ENCODE results near the gene SLC29A2. TPM values are rescaled to one million over a fixed set of nuclear protein-coding genes. Genes with fewer than 3 reads are reported as not detected.
A peak's percentile ranks its signal among the peaks of the same experiment; 100 is the strongest.

SLC29A2 gene
- total and polyA plus RNA-seq, 8 donors, result 7.4 to 22.8 (median 9.6) TPM

GRCh38 chr11:66336234-66337102 lies 35.1 kb downstream of the SLC29A2 start, which contains the start of gene RIN1:
Gene RIN1, minus strand, starts transcription at chr11:66336434. Its CDS starts 32 bp downstream, at chr11:66336402.
- ATAC-seq (peak; percentile 84), DNase-seq (peak in 2 of 4 donors; percentile 76 to 85)
- H3K4me3 ChIP-seq, result peak within 1 kb of the TSS; percentile 49 to 63
- no peaks in the 10 kb centered on the region for H3K27me3 ChIP-seq
- peaks cover 19 to 34% of the 10 kb centered on the region in 2 donors for H3K4me1 ChIP-seq
- intact Hi-C loops (cut with DNase I), result no loop called here
- H3K9me3 ChIP-seq, result no peaks in the 10 kb centered on the region
- peak within 1 kb of the TSS; percentile 86 to 87 for H3K27ac ChIP-seq
- peaks cover 0 to 73% of the 10 kb centered on the region in 2 donors for H3K36me3 ChIP-seq
- no peak for TF ChIP-seq CTCF (IDR thresholded peaks at IDR 0.05)

- peaks cover 0 to 65% of the 10 kb centered on the region in 2 donors for H3K36me3 ChIP-seq
- DNase-seq, result peak in 1 of 4 donors; percentile 82
Measured at GRCh38 chr11:66335531-66336233, 35.9 kb downstream of the SLC29A2 start.

GRCh38 chr11:66334605-66335442 lies 36.7 kb downstream of the SLC29A2 start:
- ATAC-seq (no peak), DNase-seq (peak in 1 of 4 donors; percentile 78)
- H3K27ac ChIP-seq, result peak overlapping the region in 1 of 2 donors; percentile 87
- no peaks in the 10 kb centered on the region for H3K9me3 ChIP-seq
- H3K27me3 ChIP-seq, result no peaks in the 10 kb centered on the region
- peaks cover 19 to 34% of the 10 kb centered on the region in 2 donors for H3K4me1 ChIP-seq
- peaks cover 0 to 56% of the 10 kb centered on the region in 2 donors for H3K36me3 ChIP-seq
- intact Hi-C loops (cut with DNase I), result no loop called here
- peak overlapping the region; percentile 49 to 63 for H3K4me3 ChIP-seq
- TF ChIP-seq CTCF (IDR thresholded peaks at IDR 0.05), result no peak

More at GRCh38 chr11:66335531-66336233, 35.9 kb downstream of the SLC29A2 start:
- Histone ChIP-seq H3K9me3 (no peaks in the 10 kb centered on the region), H3K4me3 (peak overlapping the region; percentile 49 to 63), H3K27ac (peak overlapping the region; percentile 86 to 87), H3K27me3 (no peaks in the 10 kb centered on the region), H3K4me1 (peaks cover 19 to 34% of the 10 kb centered on the region in 2 donors)
- intact Hi-C loops (cut with DNase I), result no loop called here
- peak; percentile 40 for ATAC-seq
- TF ChIP-seq CTCF (IDR thresholded peaks at IDR 0.05), result no peak

- peaks cover 19 to 35% of the 10 kb centered on the region in 2 donors for H3K4me1 ChIP-seq
- H3K36me3 ChIP-seq, result peaks cover 0 to 48% of the 10 kb centered on the region in 2 donors
- no peaks in the 10 kb centered on the region for H3K9me3 ChIP-seq
- H3K4me3 ChIP-seq, result no peak overlapping the region
- intact Hi-C loops (cut with DNase I), result no loop called here
- no peak overlapping the region for H3K27ac ChIP-seq
- DNase-seq, result peak in 2 of 4 donors; percentile 24 to 58
- no peak for TF ChIP-seq CTCF (IDR thresholded peaks at IDR 0.05)
- ATAC-seq, result no peak
- H3K27me3 ChIP-seq, result no peaks in the 10 kb centered on the region
Measured at GRCh38 chr11:66333896-66334604, 37.5 kb downstream of the SLC29A2 start.
